Chondrocyte (in vitro differentiated cells): Measurements from ENCODE around the gene OR10D3. TPM values are rescaled to one million over a fixed set of nuclear protein-coding genes. Genes with fewer than 3 reads are reported as not detected.

Experiments
- DNase-seq: peaks from one replicate; pipeline ENCODE4 v3.0.0; 2021; ENCODE audit warnings: mixed read lengths, low spot score
- H3K27ac Mint-ChIP-seq: one replicate; pipeline ENCODE4 v1.8.0; 2021; ENCODE audit warnings: mild to moderate bottlenecking, moderate library complexity, mixed read lengths; ENCODE audit not compliant: unreplicated experiment
- H3K27me3 Mint-ChIP-seq: 2 replicates; pipeline ENCODE4 v1.8.0; 2021; ENCODE audit warnings: low read depth, mixed read lengths
- H3K36me3 Mint-ChIP-seq: 2 replicates; pipeline ENCODE4 v1.8.0; 2021; ENCODE audit warnings: low read depth, mixed read lengths
- H3K4me1 Mint-ChIP-seq: 2 replicates; pipeline ENCODE4 v1.8.0; 2021; ENCODE audit warnings: low read depth, mild to moderate bottlenecking, mixed read lengths
- H3K4me3 Mint-ChIP-seq: one replicate; pipeline ENCODE4 v1.8.0; 2021; ENCODE audit warnings: mild to moderate bottlenecking, moderate library complexity, mixed read lengths; ENCODE audit not compliant: unreplicated experiment
- H3K9me3 Mint-ChIP-seq: 2 replicates; pipeline ENCODE4 v1.8.0; 2021; ENCODE audit warnings: low read depth, mixed read lengths
- CTCF ChIP-seq: fragments of 200-600 bp; sonication (generic); IDR thresholded peaks from 2 replicates; pipeline ENCODE4 v1.5.0; 2021; ENCODE audit warnings: antibody characterized with exemption, mild to moderate bottlenecking, moderate library complexity
- total RNA-seq: library from RNA; stranded (reverse); gene quantifications from 3 replicates; pipeline ENCODE4 v1.2.1, GENCODE V29; 2021

OR10D3 gene
- total RNA-seq, 1 donor from 2014 or later: not detected

GRCh38 chr11:124170801-124171586, 12.2 kb upstream of the OR10D3 start:
- DNase-seq: no peak
- Mint-ChIP-seq H3K4me1 (peaks cover 6% of the 10 kb centered on the region), H3K9me3 (no peaks in the 10 kb centered on the region), H3K4me3 (no peak overlapping the region), H3K27ac (peak overlapping the region; percentile 3), H3K36me3 (no peaks in the 10 kb centered on the region), H3K27me3 (peaks cover 3% of the 10 kb centered on the region)
- no peak for TF ChIP-seq CTCF

- H3K36me3 Mint-ChIP-seq: no peaks in the 10 kb centered on the region
- peaks cover 6% of the 10 kb centered on the region for H3K4me1 Mint-ChIP-seq
- no peak for TF ChIP-seq CTCF
- H3K27me3 Mint-ChIP-seq: no peaks in the 10 kb centered on the region
- no peak for DNase-seq
- no peaks in the 10 kb centered on the region for H3K9me3 Mint-ChIP-seq
- H3K27ac Mint-ChIP-seq: no peak overlapping the region
- H3K4me3 Mint-ChIP-seq: no peak overlapping the region
Measured at GRCh38 chr11:124172101-124172500, 11.0 kb upstream of the OR10D3 start.

DNA sequence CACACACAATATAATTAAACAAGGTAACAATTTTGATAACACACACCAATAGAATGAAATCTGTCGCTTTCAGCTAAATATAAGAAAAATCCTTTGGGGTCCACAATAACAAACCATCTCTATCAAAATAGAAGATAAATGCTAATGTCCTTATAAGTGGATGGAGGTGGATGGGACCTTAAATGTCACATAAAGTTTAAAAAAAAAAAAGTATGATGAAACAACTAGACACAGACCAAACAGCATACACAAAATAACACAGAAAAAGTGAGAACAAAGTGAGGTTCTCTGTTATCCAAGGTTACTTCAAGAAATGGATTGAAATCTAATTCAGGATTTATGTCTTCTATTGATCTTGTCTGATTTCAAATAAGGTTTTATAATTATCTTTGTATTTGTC, 10.5 kb upstream of the OR10D3 start:
- no peak overlapping the region for H3K4me3 Mint-ChIP-seq
- no peaks in the 10 kb centered on the region for H3K36me3 Mint-ChIP-seq
- DNase-seq: no peak
- H3K27ac Mint-ChIP-seq: no peak overlapping the region
- no peaks in the 10 kb centered on the region for H3K9me3 Mint-ChIP-seq
- TF ChIP-seq CTCF: no peak
- peaks cover 6% of the 10 kb centered on the region for H3K4me1 Mint-ChIP-seq
- H3K27me3 Mint-ChIP-seq: no peaks in the 10 kb centered on the region

GRCh38 chr11:124174001-124174583, 9.1 kb upstream of the OR10D3 start:
- H3K27me3 Mint-ChIP-seq: no peaks in the 10 kb centered on the region
- no peaks in the 10 kb centered on the region for H3K36me3 Mint-ChIP-seq
- no peak overlapping the region for H3K4me3 Mint-ChIP-seq
- H3K27ac Mint-ChIP-seq: peak overlapping the region; percentile 22
- no peaks in the 10 kb centered on the region for H3K9me3 Mint-ChIP-seq
- no peak for DNase-seq
- TF ChIP-seq CTCF: no peak
- H3K4me1 Mint-ChIP-seq: peaks cover 6% of the 10 kb centered on the region

GRCh38 chr11:124176925-124177715, 6.0 kb upstream of the OR10D3 start:
- TF ChIP-seq CTCF: no peak
- no peaks in the 10 kb centered on the region for H3K9me3 Mint-ChIP-seq
- H3K27ac Mint-ChIP-seq: no peak overlapping the region
- no peaks in the 10 kb centered on the region for H3K36me3 Mint-ChIP-seq
- no peak overlapping the region for H3K4me3 Mint-ChIP-seq
- DNase-seq: no peak
- peaks cover 10% of the 10 kb centered on the region for H3K4me1 Mint-ChIP-seq
- no peaks in the 10 kb centered on the region for H3K27me3 Mint-ChIP-seq
